ENCODE data around the gene RGS8. TPM values are rescaled to one million over a fixed set of nuclear protein-coding genes. Genes with fewer than 3 reads are reported as not detected.

The RGS8 gene
- total RNA-seq (under 1 TPM in 3 of 9 donors, not detected in 6; 0.05 to 0.23 (median 0.11) TPM), polyA plus RNA-seq (not detected)
- long read RNA-seq, donor 1: 0 reads
- long read RNA-seq, donor 2: 0 reads
- long read RNA-seq, donor 3: 0 reads

- TF ChIP-seq CTCF (IDR thresholded peaks at IDR 0.05) (no peak), POLR2A (IDR thresholded peaks at IDR 0.05) (no peak)
- Histone ChIP-seq H3K4me3 (no peak within 1 kb of the TSS), H3K27me3 (peaks cover 0 to 9% (median 0%) of the 10 kb centered on the region in 9 donors), H3K36me3 (no peaks in the 10 kb centered on the region), H3K9me3 (no peaks in the 10 kb centered on the region), H3K4me1 (peaks cover 0 to 12% (median 0%) of the 10 kb centered on the region in 12 donors), H3K27ac (no peak within 1 kb of the TSS)
- intact Hi-C loops (cut with DNase I): loop anchor here in 2 of 10 donors (5.0 to 10.0 kb wide), 2 partner anchors 61 to 93 kb away; no protein-coding TSS in a partner anchor
- no peak for DNase-seq
- 66 to 81% (median 77%) methylated on average over 15 to 19 of the region's 19 CpGs for WGBS, 4 donors
- ATAC-seq: no peak
Observed at GRCh38 chr1:182684116-182684828, at the start of gene RGS8. RGS8 (minus strand) TSS chr1:182684587; CDS start chr1:182669649, 14,938 bp downstream.

- Histone ChIP-seq H3K27me3 (no peaks in the 10 kb centered on the region), H3K27ac (no peak overlapping the region), H3K4me3 (no peak overlapping the region), H3K4me1 (no peaks in the 10 kb centered on the region), H3K36me3 (no peaks in the 10 kb centered on the region), H3K9me3 (peaks cover 0 to 5% (median 0%) of the 10 kb centered on the region in 12 donors)
- TF ChIP-seq CTCF (IDR thresholded peaks at IDR 0.05) (no peak), POLR2A (IDR thresholded peaks at IDR 0.05) (no peak)
- no peak for DNase-seq
- 63 to 79% (median 71%) methylated on average over 4 of the region's 4 CpGs for WGBS, 4 donors
- no peak for ATAC-seq
- intact Hi-C loops (cut with DNase I): no loop called here
Observed at GRCh38 chr1:182731852-182732575, 47.6 kb upstream of the RGS8 start.

- Histone ChIP-seq H3K9me3 (no peaks in the 10 kb centered on the region), H3K4me1 (peaks cover 0 to 4% (median 0%) of the 10 kb centered on the region in 12 donors), H3K27ac (no peak overlapping the region), H3K36me3 (no peaks in the 10 kb centered on the region), H3K27me3 (no peaks in the 10 kb centered on the region), H3K4me3 (no peak overlapping the region)
- intact Hi-C loops (cut with DNase I): loop anchor here in 1 of 10 donors (10.0 kb wide), 1 partner anchor 48 kb away; no protein-coding TSS in a partner anchor
- WGBS, 4 donors: 88 to 100% (median 95%) methylated on average over 1 of the region's 1 CpG
- DNase-seq (no peak), ATAC-seq (no peak)
- TF ChIP-seq POLR2A (IDR thresholded peaks at IDR 0.05) (no peak), CTCF (IDR thresholded peaks at IDR 0.05) (no peak)
Observed at GRCh38 chr1:182726912-182727311, 42.5 kb upstream of the RGS8 start.

All from heart left ventricle (tissue), 16 donors.